ENCODE measurements around the gene IQGAP3.

IQGAP3 gene

DNA sequence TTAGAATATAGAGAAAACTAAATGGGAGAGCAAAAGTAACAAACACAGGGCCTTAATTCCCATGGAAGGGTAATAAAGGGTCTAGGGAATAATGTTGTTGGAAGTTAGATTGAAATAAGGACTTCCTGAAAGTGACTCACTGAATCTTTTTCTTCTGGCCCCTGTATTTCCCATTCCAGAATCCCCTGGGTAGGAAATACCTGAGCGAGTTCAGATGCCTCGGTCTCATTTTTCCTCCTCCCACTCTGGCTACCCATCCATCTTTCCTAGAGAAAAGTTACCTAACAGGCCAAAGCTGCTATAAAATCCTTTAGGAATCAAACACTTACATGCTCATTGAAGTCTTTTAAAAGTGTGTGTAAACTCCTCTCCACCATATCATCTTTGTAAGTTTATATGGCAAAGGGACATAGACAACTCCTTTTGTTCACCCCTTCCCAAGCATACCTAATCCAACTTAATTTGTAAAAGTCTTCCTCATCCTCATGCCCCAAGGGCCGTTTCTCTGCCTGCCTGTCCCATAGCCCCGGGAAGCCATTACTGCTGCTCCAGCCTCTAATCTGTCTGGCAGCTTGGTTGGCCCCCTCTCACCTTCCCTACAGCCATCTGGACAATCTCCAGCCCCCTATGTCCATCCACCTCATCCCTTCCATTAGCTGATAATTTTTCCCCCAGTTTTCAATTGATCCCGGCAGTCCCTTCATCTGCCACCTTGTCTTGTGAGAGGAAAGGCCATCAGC, 68.5 kb downstream of the IQGAP3 start:
- DNase-seq (ENCODE audit: extremely low read depth, low read depth) = no peak
- TF ChIP-seq, protein P1, sequence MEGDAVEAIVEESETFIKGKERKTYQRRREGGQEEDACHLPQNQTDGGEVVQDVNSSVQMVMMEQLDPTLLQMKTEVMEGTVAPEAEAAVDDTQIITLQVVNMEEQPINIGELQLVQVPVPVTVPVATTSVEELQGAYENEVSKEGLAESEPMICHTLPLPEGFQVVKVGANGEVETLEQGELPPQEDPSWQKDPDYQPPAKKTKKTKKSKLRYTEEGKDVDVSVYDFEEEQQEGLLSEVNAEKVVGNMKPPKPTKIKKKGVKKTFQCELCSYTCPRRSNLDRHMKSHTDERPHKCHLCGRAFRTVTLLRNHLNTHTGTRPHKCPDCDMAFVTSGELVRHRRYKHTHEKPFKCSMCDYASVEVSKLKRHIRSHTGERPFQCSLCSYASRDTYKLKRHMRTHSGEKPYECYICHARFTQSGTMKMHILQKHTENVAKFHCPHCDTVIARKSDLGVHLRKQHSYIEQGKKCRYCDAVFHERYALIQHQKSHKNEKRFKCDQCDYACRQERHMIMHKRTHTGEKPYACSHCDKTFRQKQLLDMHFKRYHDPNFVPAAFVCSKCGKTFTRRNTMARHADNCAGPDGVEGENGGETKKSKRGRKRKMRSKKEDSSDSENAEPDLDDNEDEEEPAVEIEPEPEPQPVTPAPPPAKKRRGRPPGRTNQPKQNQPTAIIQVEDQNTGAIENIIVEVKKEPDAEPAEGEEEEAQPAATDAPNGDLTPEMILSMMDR (IDR thresholded peaks at IDR 0.05; ENCODE audit: low read depth, low read length) = no peak

DNA sequence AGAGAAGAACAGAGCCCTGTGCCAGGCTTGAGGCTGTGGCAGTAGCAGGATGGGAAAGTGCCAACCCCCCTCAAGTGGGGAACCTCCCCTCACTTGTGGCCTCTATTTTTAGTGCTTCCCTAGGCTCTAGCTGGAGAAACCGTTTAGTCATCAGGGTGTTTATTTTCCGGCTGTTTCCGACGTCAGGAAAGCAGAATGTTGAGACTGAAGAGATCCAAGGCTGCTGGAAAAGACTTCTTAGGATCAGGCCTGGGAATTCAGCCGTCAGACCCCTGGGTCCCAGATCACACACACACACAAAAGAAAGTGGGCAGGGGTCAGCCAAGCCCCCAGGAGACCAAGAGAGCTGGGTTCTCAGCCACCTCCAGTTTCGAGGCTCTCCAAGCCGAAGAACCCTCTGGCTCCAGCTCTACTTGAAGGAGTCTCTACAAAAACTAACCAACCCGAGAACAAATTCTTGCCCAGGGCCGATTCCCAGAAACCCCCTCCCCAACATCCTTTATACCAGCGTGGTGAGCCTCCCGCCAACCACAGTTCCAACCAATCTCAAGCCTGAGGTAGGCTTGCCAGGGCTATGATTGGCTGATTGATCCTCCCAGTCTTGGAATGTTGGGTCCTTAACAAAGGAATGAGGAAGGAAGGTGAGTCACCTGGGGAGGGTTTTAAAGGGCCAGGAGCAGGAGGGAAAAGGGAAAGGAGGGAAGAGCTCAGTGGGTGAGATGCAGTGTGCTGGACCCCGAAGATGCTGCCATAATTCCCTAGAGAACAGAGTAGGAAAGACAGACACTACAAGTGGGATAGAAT, 69.3 kb downstream of the IQGAP3 start:
- TF ChIP-seq, protein P1 (IDR thresholded peaks at IDR 0.05; ENCODE audit: low read depth, low read length) = no peak
- peak; percentile 85 for DNase-seq (ENCODE audit: extremely low read depth, low read depth)

DNA sequence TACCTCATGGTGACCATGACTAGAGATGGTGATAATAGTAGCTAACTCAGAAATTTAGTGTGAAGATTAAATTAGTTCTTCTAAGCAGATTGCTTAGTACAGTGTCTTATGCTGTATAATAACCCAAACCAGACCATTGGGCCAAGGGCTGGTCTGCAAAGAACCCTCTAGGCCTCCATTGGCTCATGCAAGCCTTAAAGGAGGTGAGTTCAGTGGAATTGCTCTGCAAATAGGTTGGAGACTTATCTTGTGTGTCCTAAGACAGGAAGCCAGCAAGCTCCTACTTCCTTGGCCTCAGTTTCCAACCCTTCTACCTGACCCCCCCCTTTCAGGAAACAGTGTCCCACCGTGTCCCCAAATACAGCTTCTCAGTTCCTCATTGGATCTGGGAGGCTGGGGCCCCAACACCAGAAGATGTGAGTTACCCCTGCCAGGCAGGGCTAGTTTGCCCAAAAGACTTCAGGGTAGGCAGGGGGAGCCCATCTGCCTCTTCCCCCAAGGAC, 69.9 kb downstream of the IQGAP3 start:
- TF ChIP-seq, protein P1 (IDR thresholded peaks at IDR 0.05; ENCODE audit: low read depth, low read length) = no peak

DNA sequence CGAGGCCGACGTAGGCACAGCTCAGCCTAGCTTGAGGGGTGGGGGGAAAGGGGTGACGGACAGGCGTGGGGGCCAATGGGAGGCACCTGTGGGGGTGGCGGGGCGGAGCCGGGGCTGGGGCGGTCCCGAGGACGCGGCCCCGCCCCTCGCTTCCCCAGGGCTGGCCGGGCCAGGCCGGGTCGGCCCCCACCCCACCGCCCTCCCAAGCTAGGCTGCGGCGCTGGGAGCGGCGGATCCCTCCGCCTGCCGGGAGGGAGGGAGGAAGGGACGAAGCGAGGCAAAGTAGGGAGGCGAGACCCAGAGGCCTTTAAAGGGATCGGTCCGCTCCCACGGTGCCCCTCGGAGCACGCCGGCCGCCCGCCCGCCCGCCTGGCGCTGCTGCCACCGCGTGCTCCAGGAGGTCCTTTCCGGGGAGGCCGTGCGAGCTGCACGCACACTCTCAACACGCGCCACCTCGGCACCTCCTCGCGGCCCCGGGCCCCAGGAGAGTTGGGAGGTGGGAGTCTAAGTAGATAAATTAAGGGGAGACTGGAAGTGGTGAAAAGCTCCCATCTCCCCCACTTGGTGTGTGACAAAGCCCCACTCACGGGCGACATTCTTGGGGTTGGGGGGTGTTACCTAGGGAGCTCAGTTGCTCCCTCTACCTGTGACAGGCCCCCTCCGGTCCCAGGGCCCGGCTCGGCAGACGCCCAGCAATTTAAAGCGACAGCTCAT, 71.4 kb downstream of the IQGAP3 start:
- TF ChIP-seq, protein P1 (IDR thresholded peaks at IDR 0.05; ENCODE audit: low read depth, low read length) = peak; percentile 48
- peak; percentile 98 for DNase-seq (ENCODE audit: extremely low read depth, low read depth)

More for the DNA sequence above, 69.9 kb downstream of the IQGAP3 start:
- DNase-seq (ENCODE audit: extremely low read depth, low read depth) = no peak

DNA sequence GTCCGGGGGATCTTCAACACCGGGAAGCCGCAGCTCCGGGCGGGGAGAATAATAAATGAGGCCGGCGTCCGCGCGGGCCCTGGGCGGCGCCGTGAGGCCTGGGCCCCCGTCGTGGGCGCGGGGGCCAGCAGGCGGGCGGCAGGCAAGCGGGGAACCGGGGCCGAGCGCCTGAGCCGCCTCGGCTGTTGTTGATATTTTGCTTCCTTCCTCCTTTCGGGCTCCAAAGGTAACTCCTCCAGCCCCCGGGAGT, 71.9 kb downstream of the IQGAP3 start, which contains the start of gene MEF2D:
TSS of gene MEF2D (minus strand) at position 233 of the 250 bp plus-strand sequence. CDS start 17,483 bp downstream, outside the sequence.
- no peak for DNase-seq (ENCODE audit: extremely low read depth, low read depth)
- TF ChIP-seq, protein P1 (IDR thresholded peaks at IDR 0.05; ENCODE audit: low read depth, low read length) = no peak

DNA sequence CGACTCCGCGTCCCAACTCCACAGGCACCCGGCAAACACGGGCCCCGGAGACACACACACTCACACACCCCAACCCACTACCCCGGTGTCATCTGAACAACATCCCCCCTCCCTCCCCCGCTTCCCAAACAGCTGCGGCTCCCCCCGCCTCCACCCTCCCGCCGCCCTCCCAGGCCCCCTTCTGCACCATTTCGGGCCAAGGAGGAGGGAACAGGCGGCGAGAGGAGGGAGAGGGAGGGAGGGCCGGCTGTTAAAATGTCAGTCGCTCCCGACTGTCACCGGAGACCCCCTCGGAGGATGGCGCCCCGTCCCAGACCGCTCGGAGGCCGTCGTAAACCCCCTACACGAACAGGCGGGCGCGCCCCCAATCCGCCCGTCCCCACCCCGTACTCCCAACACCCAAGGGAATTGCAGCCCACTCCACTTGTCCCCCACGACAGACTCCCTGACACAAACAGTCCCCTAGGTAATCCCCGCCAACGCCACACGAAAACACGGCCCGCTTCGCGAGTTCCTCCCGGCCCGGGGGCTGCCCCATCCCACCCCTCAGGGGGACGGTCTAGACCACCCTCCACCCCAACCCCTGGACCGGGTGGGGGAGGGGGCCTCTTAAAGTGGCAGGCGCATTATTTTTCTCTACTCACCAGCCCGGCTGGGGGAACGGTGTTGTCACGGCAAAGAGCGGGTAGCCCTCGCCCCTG, 72.4 kb downstream of the IQGAP3 start:
- TF ChIP-seq, protein P1 (IDR thresholded peaks at IDR 0.05; ENCODE audit: low read depth, low read length) = no peak
- DNase-seq (ENCODE audit: extremely low read depth, low read depth) = no peak

Data from AG09319 (cell line).